Erythroblast (primary cell): Measurements from ENCODE around the gene TREX2.

ENCODE experiments used
- DNase-seq, 2 experiments: peaks; one replicate each; lab custom pipeline; 2025; lab: John Stamatoyannopoulos, UW
- GATA1 ChIP-seq: IDR thresholded peaks from 2 replicates; pipeline ENCODE4 v1.6.1; 2011; ENCODE audit warnings: low read depth, mild to moderate bottlenecking, control low read depth, low read length, moderate library complexity
- POLR2A ChIP-seq: IDR thresholded peaks from 2 replicates; pipeline ENCODE4 v1.6.1; 2011; ENCODE audit warnings: mild to moderate bottlenecking, low read length

Gene TREX2

DNA sequence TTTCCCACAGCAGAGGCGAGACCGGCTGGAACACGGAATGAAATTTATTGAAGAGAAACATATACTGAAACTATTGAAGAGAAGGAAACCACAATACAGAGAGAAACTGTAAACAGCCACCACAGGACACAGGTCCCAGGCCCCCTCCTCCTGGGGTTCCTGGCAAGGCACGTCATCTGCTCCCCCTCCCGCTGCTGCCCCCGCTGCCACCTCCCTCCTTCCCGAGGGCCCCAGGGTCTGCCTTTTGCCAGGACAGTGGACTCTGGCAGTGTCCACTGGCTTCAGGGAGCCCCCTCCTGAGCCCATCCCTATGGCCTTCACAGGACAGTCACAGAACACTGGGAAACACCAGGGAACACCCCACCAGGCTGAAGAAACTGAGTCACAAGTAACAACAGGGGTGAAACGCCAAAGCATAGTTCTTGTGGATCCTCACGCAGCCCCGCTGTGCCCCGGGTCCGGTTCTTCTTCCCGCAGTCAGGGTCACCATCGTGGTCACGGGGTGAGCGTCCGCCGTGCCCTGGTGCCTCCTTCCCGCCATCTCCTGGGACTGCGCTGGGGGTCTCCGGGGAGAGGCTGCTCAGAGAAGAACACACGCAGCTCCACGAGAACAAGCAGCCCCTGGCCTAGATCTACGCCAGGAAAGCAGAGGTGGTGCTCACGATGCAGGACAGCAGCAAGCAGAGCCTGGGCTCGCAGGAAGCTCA, 50.1 kb downstream of the TREX2 start:
- TF ChIP-seq GATA1 (no peak), POLR2A (no peak)
- no peak for DNase-seq

- no peak for DNase-seq
- no peak for TF ChIP-seq GATA1
- no peak for TF ChIP-seq POLR2A
Measured at GRCh38 chrX:153394612-153395011, 51.2 kb downstream of the TREX2 start.
